Cardiac muscle cell (in vitro differentiated cells and primary cell): ENCODE measurements around the gene KLF16. TPM values are rescaled to one million over a fixed set of nuclear protein-coding genes. Genes with fewer than 3 reads are reported as not detected.

Source experiments
- DNase-seq, 2 donors: peaks; one replicate each; pipeline versions ENCODE4 v3.0.0 to v3.0.0-alpha.2; 2010 to 2017; ENCODE audit warnings: low read depth in 1 of 2, low spot score in 1 of 2
- H3K27ac ChIP-seq: fragments of 200-600 bp; sonication (generic); 2 replicates; pipeline ENCODE4 v1.5.1; 2016
- H3K27me3 ChIP-seq: fragments of 200-600 bp; sonication (generic); 2 replicates; pipeline ENCODE4 v1.6.0; 2016; ENCODE audit warnings: control low read depth
- H3K36me3 ChIP-seq: fragments of 200-600 bp; sonication (generic); 2 replicates; pipeline ENCODE4 v1.5.1; 2016; ENCODE audit warnings: control low read depth
- H3K4me1 ChIP-seq: fragments of 200-600 bp; sonication (generic); 2 replicates; pipeline ENCODE4 v1.8.1; 2017; ENCODE audit warnings: low read depth, mild to moderate bottlenecking, mixed run types
- H3K4me3 ChIP-seq: fragments of 200-600 bp; sonication (generic); 2 replicates; pipeline ENCODE4 v1.5.1; 2016; ENCODE audit warnings: mild to moderate bottlenecking
- H3K9me3 ChIP-seq: fragments of 200-600 bp; sonication (generic); 2 replicates; pipeline ENCODE4 v1.5.1; 2017; ENCODE audit warnings: low read depth, mild to moderate bottlenecking, control low read depth
- CTCF ChIP-seq: IDR thresholded peaks from 2 replicates; pipeline ENCODE4 v1.5.1; 2012; ENCODE audit warnings: low read depth, mild to moderate bottlenecking, low read length
- polyA plus RNA-seq: library from polyadenylated mRNA; unstranded; fragments of >200 nt; fragmentation: Nextera tagmentation; extraction: Ambion mirVana; gene quantifications from 2 replicates; pipeline ENCODE4 v1.2.1, GENCODE V29; 2016
- total RNA-seq: library from RNA; depleted of rRNA; stranded (reverse); fragments of >200 nt; gene quantifications from 2 replicates; pipeline ENCODE4 v1.2.3, GENCODE V29; 2016

Gene KLF16
- total RNA-seq (5.3 and 9.3 TPM in 2 replicates), polyA plus RNA-seq (9.1 and 20.8 TPM in 2 replicates)

- no peak for DNase-seq
- Histone ChIP-seq H3K9me3 (no peaks in the 10 kb centered on the region), H3K27me3 (peaks cover 3% of the 10 kb centered on the region), H3K4me3 (peak within 1 kb of the TSS; percentile 85), H3K27ac (peak within 1 kb of the TSS; percentile 76), H3K4me1 (peaks cover 14% of the 10 kb centered on the region), H3K36me3 (no peaks in the 10 kb centered on the region)
- TF ChIP-seq CTCF = no peak
Measured at GRCh38 chr19:1863328-1863637, at the start of gene KLF16. TSS of gene KLF16 (minus strand) at chr19:1863579. CDS start at chr19:1863497, 82 bp downstream.

- no peaks in the 10 kb centered on the region for H3K4me1 ChIP-seq
- peaks cover 2% of the 10 kb centered on the region for H3K36me3 ChIP-seq
- DNase-seq = no peak
- H3K27ac ChIP-seq = no peak overlapping the region
- no peaks in the 10 kb centered on the region for H3K9me3 ChIP-seq
- no peak overlapping the region for H3K4me3 ChIP-seq
- no peak for TF ChIP-seq CTCF
- no peaks in the 10 kb centered on the region for H3K27me3 ChIP-seq
Measured at GRCh38 chr19:1912760-1913505, 49.6 kb upstream of the KLF16 start.

GRCh38 chr19:1911995-1912394 is 48.6 kb upstream of the KLF16 start:
- no peaks in the 10 kb centered on the region for H3K27me3 ChIP-seq
- DNase-seq = no peak
- no peaks in the 10 kb centered on the region for H3K9me3 ChIP-seq
- H3K27ac ChIP-seq = no peak overlapping the region
- peaks cover 2% of the 10 kb centered on the region for H3K36me3 ChIP-seq
- H3K4me3 ChIP-seq = no peak overlapping the region
- H3K4me1 ChIP-seq = no peaks in the 10 kb centered on the region
- TF ChIP-seq CTCF = no peak

- DNase-seq = no peak
- no peaks in the 10 kb centered on the region for H3K27me3 ChIP-seq
- no peaks in the 10 kb centered on the region for H3K4me1 ChIP-seq
- no peak overlapping the region for H3K27ac ChIP-seq
- TF ChIP-seq CTCF = no peak
- no peaks in the 10 kb centered on the region for H3K9me3 ChIP-seq
- peaks cover 2% of the 10 kb centered on the region for H3K36me3 ChIP-seq
- no peak overlapping the region for H3K4me3 ChIP-seq
Measured at GRCh38 chr19:1911098-1911497, 47.7 kb upstream of the KLF16 start.

GRCh38 chr19:1910177-1910576 is 46.8 kb upstream of the KLF16 start:
- no peak overlapping the region for H3K4me3 ChIP-seq
- DNase-seq = peak in 1 of 2 donors; percentile 26
- H3K27me3 ChIP-seq = no peaks in the 10 kb centered on the region
- peaks cover 2% of the 10 kb centered on the region for H3K36me3 ChIP-seq
- H3K27ac ChIP-seq = no peak overlapping the region
- TF ChIP-seq CTCF = no peak
- H3K9me3 ChIP-seq = no peaks in the 10 kb centered on the region
- no peaks in the 10 kb centered on the region for H3K4me1 ChIP-seq

- Histone ChIP-seq H3K4me1 (no peaks in the 10 kb centered on the region), H3K4me3 (no peak overlapping the region), H3K9me3 (no peaks in the 10 kb centered on the region), H3K27ac (no peak overlapping the region), H3K36me3 (peaks cover 2% of the 10 kb centered on the region), H3K27me3 (no peaks in the 10 kb centered on the region)
- no peak for TF ChIP-seq CTCF
- DNase-seq = no peak
Measured at GRCh38 chr19:1909761-1910080, 46.3 kb upstream of the KLF16 start.
